GM18909 (cell line): ENCODE results near the gene COL7A1.

ENCODE experiments used
- ATAC-seq: cut with Tn5 transposase; IDR thresholded peaks from one replicate; pipeline ENCODE4 v1.9.1; 2021; ENCODE audit warnings: mild to moderate bottlenecking; ENCODE audit not compliant: unreplicated experiment, poor library complexity

Gene COL7A1

GRCh38 chr3:48514431-48515227, 80.5 kb downstream of the COL7A1 start:
- no peak for ATAC-seq
